Keratinocyte (primary cell): ENCODE data around the gene MRGPRF.

ENCODE experiments used
- EZH2 ChIP-seq: IDR thresholded peaks from one replicate; pipeline ENCODE4 v1.6.1; 2012; ENCODE audit warnings: inconsistent platforms, mild to moderate bottlenecking, low read length, moderate library complexity
- TF ChIP-seq, protein P1 (sequence below), 3 experiments: IDR thresholded peaks in 1 of 3; conservative IDR thresholded peaks in 1 of 3; optimal IDR thresholded peaks in 1 of 3; 2 replicates in 2 of 3; 3 replicates in 1 of 3; pipeline versions ENCODE3 to v1.5.1; 2011; ENCODE audit warnings: low read length in 3 of 3, mild to moderate bottlenecking in 3 of 3, moderate library complexity in 2 of 3, control low read depth in 1 of 3, inconsistent platforms in 1 of 3; ENCODE audit not compliant: insufficient read depth in 2 of 3; ENCODE audit errors: extremely low read depth in 1 of 3

DNA sequence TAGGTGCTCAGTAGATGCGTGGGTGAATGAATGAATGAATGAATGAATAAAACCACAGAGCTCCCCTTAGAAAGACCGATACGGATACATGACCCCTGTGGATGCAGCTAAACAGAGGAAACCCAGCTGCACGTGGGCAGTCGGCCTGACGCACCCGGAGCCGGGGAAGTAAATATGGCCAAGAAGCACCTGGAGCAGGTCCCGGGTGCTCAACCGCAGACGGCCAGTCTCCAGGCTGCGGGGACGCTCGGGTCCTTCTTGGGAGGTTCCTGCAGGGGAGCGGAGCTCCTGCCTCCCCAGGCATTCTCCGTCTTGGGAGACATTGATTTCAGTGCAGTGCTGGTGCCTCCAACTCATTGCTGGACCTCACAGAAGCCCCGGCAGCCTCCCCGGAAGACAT is 24.0 kb upstream of the MRGPRF start:
- TF ChIP-seq, protein P1, sequence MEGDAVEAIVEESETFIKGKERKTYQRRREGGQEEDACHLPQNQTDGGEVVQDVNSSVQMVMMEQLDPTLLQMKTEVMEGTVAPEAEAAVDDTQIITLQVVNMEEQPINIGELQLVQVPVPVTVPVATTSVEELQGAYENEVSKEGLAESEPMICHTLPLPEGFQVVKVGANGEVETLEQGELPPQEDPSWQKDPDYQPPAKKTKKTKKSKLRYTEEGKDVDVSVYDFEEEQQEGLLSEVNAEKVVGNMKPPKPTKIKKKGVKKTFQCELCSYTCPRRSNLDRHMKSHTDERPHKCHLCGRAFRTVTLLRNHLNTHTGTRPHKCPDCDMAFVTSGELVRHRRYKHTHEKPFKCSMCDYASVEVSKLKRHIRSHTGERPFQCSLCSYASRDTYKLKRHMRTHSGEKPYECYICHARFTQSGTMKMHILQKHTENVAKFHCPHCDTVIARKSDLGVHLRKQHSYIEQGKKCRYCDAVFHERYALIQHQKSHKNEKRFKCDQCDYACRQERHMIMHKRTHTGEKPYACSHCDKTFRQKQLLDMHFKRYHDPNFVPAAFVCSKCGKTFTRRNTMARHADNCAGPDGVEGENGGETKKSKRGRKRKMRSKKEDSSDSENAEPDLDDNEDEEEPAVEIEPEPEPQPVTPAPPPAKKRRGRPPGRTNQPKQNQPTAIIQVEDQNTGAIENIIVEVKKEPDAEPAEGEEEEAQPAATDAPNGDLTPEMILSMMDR (optimal IDR thresholded peaks at IDR 0.05 in 1 of 3, IDR thresholded peaks at IDR 0.05 in 1 of 3, conservative IDR thresholded peaks at IDR 0.05 in 1 of 3; ENCODE audit: extremely low read depth in 1 of 3, insufficient read depth in 2 of 3, low read length in 3 of 3), result no peak
- TF ChIP-seq EZH2, result no peak
